Endothelial cell of umbilical vein (primary cell): Measurements from ENCODE around the gene PHACTR1. TPM values are rescaled to one million over a fixed set of nuclear protein-coding genes. Genes with fewer than 3 reads are reported as not detected.
A peak's percentile ranks its signal among the peaks of the same experiment; 100 is the strongest.

Experiments
- BruUV-seq: library from RNA; stranded (reverse); fragments of 400-500 nt; replicated peaks from 2 replicates; lab custom pipeline; 2021; lab: Mats Ljungman, UMichigan
- CTCF ChIA-PET: fragments of 300-600, 350-600 bp; sonication (Branson Sonifier 250); formaldehyde crosslinking; loops from one replicate; lab custom pipeline; 2021; ENCODE audit warnings: antibody characterized with exemption, inconsistent platforms; lab: Charles Lee
- POLR2A ChIA-PET: fragments of 300-600, 350-600 bp; sonication (Branson Sonifier 250); formaldehyde crosslinking; loops from one replicate; lab custom pipeline; 2021; ENCODE audit warnings: antibody characterized with exemption, inconsistent platforms; lab: Charles Lee
- DNase-seq: peaks from one replicate; pipeline ENCODE4 v3.0.0-alpha.2; 2011; ENCODE audit warnings: low read depth, low spot score
- FAIRE-seq: peaks from 2 replicates; lab custom pipeline; 2011; peaks lifted over from hg19 to GRCh38; lab: Jason Lieb, UNC
- H2AFZ ChIP-seq: 2 replicates; pipeline ENCODE4 v1.6.0; 2012; ENCODE audit warnings: low read depth, low read length, control low read depth, inconsistent platforms
- H3K27ac ChIP-seq: 2 replicates; pipeline ENCODE4 v1.5.1; 2011; ENCODE audit warnings: low read depth, mild to moderate bottlenecking, control low read depth, low read length, moderate library complexity; ENCODE audit not compliant: insufficient read depth
- H3K27me3 ChIP-seq, 2 experiments: 2 replicates each; pipeline versions ENCODE4 v1.6.0 to v1.6.1; 2011; ENCODE audit warnings: low read length in 2 of 2, mixed read lengths in 1 of 2; ENCODE audit not compliant: control insufficient read depth in 2 of 2, insufficient read depth in 2 of 2
- H3K36me3 ChIP-seq, 2 experiments: 2 replicates in 1 of 2; 3 replicates in 1 of 2; pipeline ENCODE4 v1.5.1; 2011; ENCODE audit warnings: low read length in 2 of 2, mild to moderate bottlenecking in 1 of 2, moderate library complexity in 1 of 2; ENCODE audit not compliant: control insufficient read depth in 2 of 2, insufficient read depth in 2 of 2; ENCODE audit errors: extremely low read depth in 1 of 2
- H3K4me1 ChIP-seq: 3 replicates; pipeline ENCODE4 v1.5.1; 2011; ENCODE audit warnings: mild to moderate bottlenecking, low read length; ENCODE audit not compliant: control insufficient read depth, insufficient read depth; ENCODE audit errors: extremely low read depth
- H3K4me2 ChIP-seq: 2 replicates; pipeline ENCODE4 v1.6.1; 2011; ENCODE audit warnings: low read length, control low read depth, mixed read lengths; ENCODE audit not compliant: insufficient read depth
- H3K4me3 ChIP-seq, 3 experiments: fragments of 200-600 bp in 1 of 3; sonication (generic), shearing (Covaris generic) in 1 of 3; replicated peaks in 1 of 3; 2 replicates each; pipeline ENCODE4 v1.5.1; 2011 to 2016; ENCODE audit warnings: control low read depth in 3 of 3, low read length in 3 of 3, mild to moderate bottlenecking in 2 of 3, inconsistent platforms in 1 of 3, low read depth in 1 of 3, moderate library complexity in 1 of 3; ENCODE audit not compliant: insufficient read depth in 1 of 3
- H3K79me2 ChIP-seq: 2 replicates; pipeline ENCODE4 v1.6.0; 2012; ENCODE audit warnings: low read length, inconsistent platforms; ENCODE audit not compliant: control insufficient read depth, insufficient read depth
- H3K9ac ChIP-seq: replicated peaks from 2 replicates; pipeline ENCODE3; 2011; ENCODE audit warnings: low read length, control low read depth; ENCODE audit not compliant: insufficient read depth; ENCODE audit errors: extremely low read depth
- H3K9me1 ChIP-seq: replicated peaks from 3 replicates; pipeline ENCODE4 v1.6.0; 2011; ENCODE audit warnings: mild to moderate bottlenecking, low read length; ENCODE audit not compliant: control insufficient read depth, insufficient read depth; ENCODE audit errors: extremely low read depth
- H3K9me3 ChIP-seq: replicated peaks from 2 replicates; pipeline ENCODE4 v1.5.1; 2012; ENCODE audit warnings: low read length, inconsistent platforms; ENCODE audit not compliant: control insufficient read depth, insufficient read depth
- H4K20me1 ChIP-seq: replicated peaks from 2 replicates; pipeline ENCODE3; 2011; ENCODE audit warnings: mild to moderate bottlenecking, low read length; ENCODE audit not compliant: control insufficient read depth, insufficient read depth; ENCODE audit errors: extremely low read depth
- EZH2 ChIP-seq: IDR thresholded peaks from 2 replicates; pipeline ENCODE4 v1.6.1; 2012; ENCODE audit warnings: borderline replicate concordance, low read depth, mild to moderate bottlenecking, moderate library complexity, low read length, inconsistent platforms; ENCODE audit not compliant: severe bottlenecking
- FOS ChIP-seq: IDR thresholded peaks from 2 replicates; pipeline ENCODE4 v1.6.1; 2011; ENCODE audit warnings: mild to moderate bottlenecking, low read length, moderate library complexity, borderline replicate concordance; ENCODE audit not compliant: insufficient read depth
- POLR2A ChIP-seq: IDR thresholded peaks from 2 replicates; pipeline ENCODE4 v1.6.1; 2012; ENCODE audit warnings: low read depth, mild to moderate bottlenecking, control low read depth, low read length
- POLR2AphosphoS5 ChIP-seq: IDR thresholded peaks from 2 replicates; pipeline ENCODE4 v1.6.1; 2012; ENCODE audit warnings: low read depth, mild to moderate bottlenecking, control low read depth, low read length, moderate library complexity; ENCODE audit not compliant: insufficient read depth
- dilution Hi-C: fragments of 300-500 bp; cut with MboI; formaldehyde crosslinking; loops from one replicate; pipeline ENCODE4 v1.15.0; 2019; ENCODE audit warnings: low sequenced_read_pairs; ENCODE audit not compliant: extremely low pct_ligation_motif_present
- intact Hi-C: fragments of 100-400 bp; cut with micrococcal nuclease; formaldehyde crosslinking; loops from one replicate; pipeline ENCODE4 v1.10.0; 2022
- polyA plus RNA-seq, 4 experiments: library from polyadenylated mRNA; depleted of rRNA in 3 of 4; stranded (reverse) in 3 of 4; unstranded in 1 of 4; fragments of >200 nt; gene quantifications; 2 replicates each; pipeline versions ENCODE4 v1.2.1 to v1.2.3, GENCODE V29; 2011 to 2012; ENCODE audit warnings: missing spikeins in 1 of 4
- total RNA-seq: library from RNA; stranded (reverse); gene quantifications from 2 replicates; pipeline ENCODE4 v1.2.3, GENCODE V29; 2021
- TF ChIP-seq, protein P1 (sequence below), 2 donors: IDR thresholded peaks; 1 replicate in 1 of 2; 2 replicates in 1 of 2; pipeline ENCODE4 v1.5.1; 2011; ENCODE audit warnings: low read length in 2 of 2, mild to moderate bottlenecking in 2 of 2, moderate library complexity in 2 of 2, control low read depth in 1 of 2, inconsistent platforms in 1 of 2, low read depth in 1 of 2; ENCODE audit not compliant: insufficient read depth in 1 of 2; ENCODE audit errors: extremely low read depth in 1 of 2

Gene PHACTR1
- total and polyA plus RNA-seq, 2 donors (not counting 3 experiments of a cell fraction or from before 2014, with no cell fraction given): 2.4 to 23.2 TPM

DNA sequence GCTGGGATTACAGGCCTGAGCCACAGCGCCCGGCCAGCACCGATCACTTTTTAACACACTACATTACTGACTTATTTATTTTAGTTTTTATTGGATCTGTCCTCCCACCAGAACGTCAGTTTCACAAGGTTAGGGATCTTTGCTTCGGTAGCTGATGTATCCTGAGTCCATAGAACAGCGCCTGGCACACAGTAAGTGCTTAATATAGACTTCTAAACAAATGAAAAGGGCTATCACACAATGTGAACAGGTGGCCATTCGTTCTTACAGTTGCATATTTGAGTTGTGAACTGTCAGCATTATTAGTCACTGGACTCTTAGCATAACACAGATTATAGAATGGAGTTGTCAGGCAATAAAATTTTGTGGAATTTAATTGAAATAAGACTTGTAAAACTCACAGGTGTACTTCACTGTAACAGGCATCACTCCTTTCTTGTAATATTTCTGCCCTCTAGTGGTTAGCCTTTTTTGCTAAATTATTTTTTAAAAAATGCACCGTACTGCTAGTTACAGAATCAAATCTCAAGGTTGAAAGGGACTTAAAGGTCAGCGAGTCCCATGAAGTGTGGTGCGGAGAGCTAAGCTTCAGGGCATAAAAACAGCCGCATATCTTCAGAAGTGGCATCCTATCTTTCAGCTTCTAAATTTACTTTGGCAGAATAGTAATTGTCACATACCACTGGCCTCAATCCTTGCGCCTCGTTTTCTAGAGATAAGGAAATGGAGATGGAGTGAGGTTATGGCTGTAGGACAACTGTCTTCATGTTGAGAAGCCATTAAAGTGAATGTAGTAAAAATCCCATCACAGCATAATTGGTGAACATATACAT, 615.2 kb downstream of the PHACTR1 start:
- no peak for TF ChIP-seq POLR2A
- no peak for TF ChIP-seq FOS
- TF ChIP-seq EZH2: no peak
- TF ChIP-seq, protein P1, sequence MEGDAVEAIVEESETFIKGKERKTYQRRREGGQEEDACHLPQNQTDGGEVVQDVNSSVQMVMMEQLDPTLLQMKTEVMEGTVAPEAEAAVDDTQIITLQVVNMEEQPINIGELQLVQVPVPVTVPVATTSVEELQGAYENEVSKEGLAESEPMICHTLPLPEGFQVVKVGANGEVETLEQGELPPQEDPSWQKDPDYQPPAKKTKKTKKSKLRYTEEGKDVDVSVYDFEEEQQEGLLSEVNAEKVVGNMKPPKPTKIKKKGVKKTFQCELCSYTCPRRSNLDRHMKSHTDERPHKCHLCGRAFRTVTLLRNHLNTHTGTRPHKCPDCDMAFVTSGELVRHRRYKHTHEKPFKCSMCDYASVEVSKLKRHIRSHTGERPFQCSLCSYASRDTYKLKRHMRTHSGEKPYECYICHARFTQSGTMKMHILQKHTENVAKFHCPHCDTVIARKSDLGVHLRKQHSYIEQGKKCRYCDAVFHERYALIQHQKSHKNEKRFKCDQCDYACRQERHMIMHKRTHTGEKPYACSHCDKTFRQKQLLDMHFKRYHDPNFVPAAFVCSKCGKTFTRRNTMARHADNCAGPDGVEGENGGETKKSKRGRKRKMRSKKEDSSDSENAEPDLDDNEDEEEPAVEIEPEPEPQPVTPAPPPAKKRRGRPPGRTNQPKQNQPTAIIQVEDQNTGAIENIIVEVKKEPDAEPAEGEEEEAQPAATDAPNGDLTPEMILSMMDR (IDR thresholded peaks at IDR 0.05; ENCODE audit: extremely low read depth in 1 of 2, insufficient read depth in 1 of 2, low read depth in 1 of 2, low read length in 2 of 2): peak; percentile 39 to 42
- no peak for TF ChIP-seq POLR2AphosphoS5
- no peak for FAIRE-seq
- ChIA-PET POLR2A (no interaction called here), CTCF (interaction anchor here (0.7 to 7.1 kb wide), 10 partner anchors 10 to 432 kb away, joined by 3 to 98 read pairs (median 5); partner anchors contain the start of genes GFOD1 and SIRT5)
- BruUV-seq: no TSS peak
- Histone ChIP-seq H3K27me3 (no peaks in the 10 kb centered on the region), H3K4me3 (no peak overlapping the region), H3K36me3 (no peaks in the 10 kb centered on the region), H3K4me1 (peaks cover 29% of the 10 kb centered on the region), H3K9ac (no peak overlapping the region), H4K20me1 (no peaks in the 10 kb centered on the region), H3K9me1 (no peaks in the 10 kb centered on the region), H2AFZ (no peak overlapping the region), H3K4me2 (no peak overlapping the region), H3K27ac (no peak overlapping the region), H3K9me3 (no peaks in the 10 kb centered on the region), H3K79me2 (no peaks in the 10 kb centered on the region)
- DNase-seq: peak; percentile 57
- intact Hi-C loops (loop anchor here (1.0 to 5.0 kb wide), 2 partner anchors 420 to 694 kb away; no protein-coding TSS in a partner anchor), dilution Hi-C loops (loop anchor here (25.0 kb wide), 1 partner anchor 231 kb away; the partner anchor contains the start of gene SIRT5)
